ENCODE data around the gene SPTLC2.

The SPTLC2 gene

GRCh38 chr14:77503138-77503537 is 113.3 kb downstream of the SPTLC2 start:
- no peak for DNase-seq (ENCODE audit: low read depth in 2 of 2)

DNA sequence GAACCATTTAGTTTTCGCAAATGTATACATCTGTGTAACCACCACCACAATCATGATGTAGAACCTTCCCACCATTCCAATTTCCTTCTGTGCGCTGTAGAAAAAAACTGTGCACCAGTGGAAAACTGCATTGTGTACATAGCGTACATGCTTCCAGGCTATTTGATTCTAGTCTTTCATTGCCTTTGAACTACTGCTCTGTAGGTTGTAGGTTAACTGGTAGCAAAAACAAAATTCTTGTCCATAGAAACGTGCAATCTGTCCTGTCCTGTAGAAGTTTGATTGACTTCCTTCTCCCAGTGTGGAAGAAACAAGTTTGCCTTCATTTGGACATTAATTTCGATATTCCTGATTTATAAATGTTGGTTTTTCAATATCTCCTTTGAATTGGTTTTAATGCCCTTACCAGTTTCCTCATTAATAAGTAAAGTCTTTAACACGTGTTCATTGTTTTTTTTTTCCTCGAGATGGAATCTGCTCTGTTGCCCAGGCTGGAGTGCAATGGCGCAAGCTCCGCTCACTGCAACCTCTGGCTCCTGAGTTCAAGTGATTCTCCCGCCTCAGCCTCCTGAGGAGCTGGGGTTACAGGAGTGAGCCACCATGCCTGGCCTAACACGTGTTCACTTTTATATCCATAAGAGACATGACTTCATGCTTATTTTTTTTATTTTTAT is 114.2 kb downstream of the SPTLC2 start:
- DNase-seq (ENCODE audit: low read depth in 2 of 2): no peak

- no peak for DNase-seq (ENCODE audit: low read depth in 2 of 2)
Observed at GRCh38 chr14:77498984-77499527, 117.4 kb downstream of the SPTLC2 start.

GRCh38 chr14:77498120-77498979 is 118.1 kb downstream of the SPTLC2 start, which contains the start of gene ISM2:
TSS of gene ISM2 (minus strand) at chr14:77498816. CDS start at chr14:77498793, 23 bp downstream.
- DNase-seq (ENCODE audit: low read depth in 2 of 2): peak; percentile 7 to 37

DNA sequence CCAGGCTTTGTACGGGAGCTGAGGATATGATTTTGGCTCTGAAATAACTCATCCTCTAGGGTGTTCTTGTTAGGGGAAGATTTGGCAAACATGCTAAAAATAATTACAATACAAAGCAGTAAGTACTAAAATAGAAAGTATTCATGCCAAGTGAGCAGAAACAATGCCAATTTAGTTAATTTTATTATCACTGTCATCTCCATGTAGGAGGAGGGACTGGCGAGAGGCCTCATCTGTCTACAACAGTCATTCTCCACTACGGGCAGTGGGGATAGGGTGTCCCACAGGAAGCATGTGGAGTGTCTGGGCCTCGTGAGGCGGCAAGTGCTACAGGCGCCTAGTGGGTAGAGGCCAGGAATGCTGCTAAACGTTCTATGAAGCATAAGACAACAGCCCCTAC is 121.1 kb downstream of the SPTLC2 start:
- no peak for DNase-seq (ENCODE audit: low read depth in 2 of 2)

GRCh38 chr14:77491056-77491455 is 125.4 kb downstream of the SPTLC2 start:
- no peak for DNase-seq (ENCODE audit: low read depth in 2 of 2)

GRCh38 chr14:77490347-77490986 is 126.0 kb downstream of the SPTLC2 start:
- DNase-seq (ENCODE audit: low read depth in 2 of 2): no peak

DNA sequence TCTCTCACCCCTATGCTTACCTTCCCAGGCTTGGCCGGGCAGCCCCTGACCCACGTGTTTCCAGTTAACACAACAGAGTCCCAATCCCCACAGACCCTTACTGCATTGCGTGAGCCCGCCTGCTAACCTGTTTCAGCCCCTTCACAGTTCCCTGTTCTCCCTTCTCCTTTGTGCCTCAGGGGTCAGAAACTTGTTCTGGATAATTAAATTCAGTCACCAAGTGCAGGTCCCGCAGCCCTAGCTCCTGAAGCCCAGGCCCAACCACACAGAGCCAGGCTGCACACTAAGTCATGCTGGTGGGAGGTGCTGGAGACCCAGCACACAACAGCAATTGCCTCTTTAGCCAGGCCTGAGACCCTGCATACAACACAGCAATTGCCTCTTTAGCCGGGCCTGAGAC is 127.4 kb downstream of the SPTLC2 start:
- no peak for DNase-seq (ENCODE audit: low read depth in 2 of 2)

GRCh38 chr14:77488558-77488957 is 127.9 kb downstream of the SPTLC2 start:
- DNase-seq (ENCODE audit: low read depth in 2 of 2): no peak

DNA sequence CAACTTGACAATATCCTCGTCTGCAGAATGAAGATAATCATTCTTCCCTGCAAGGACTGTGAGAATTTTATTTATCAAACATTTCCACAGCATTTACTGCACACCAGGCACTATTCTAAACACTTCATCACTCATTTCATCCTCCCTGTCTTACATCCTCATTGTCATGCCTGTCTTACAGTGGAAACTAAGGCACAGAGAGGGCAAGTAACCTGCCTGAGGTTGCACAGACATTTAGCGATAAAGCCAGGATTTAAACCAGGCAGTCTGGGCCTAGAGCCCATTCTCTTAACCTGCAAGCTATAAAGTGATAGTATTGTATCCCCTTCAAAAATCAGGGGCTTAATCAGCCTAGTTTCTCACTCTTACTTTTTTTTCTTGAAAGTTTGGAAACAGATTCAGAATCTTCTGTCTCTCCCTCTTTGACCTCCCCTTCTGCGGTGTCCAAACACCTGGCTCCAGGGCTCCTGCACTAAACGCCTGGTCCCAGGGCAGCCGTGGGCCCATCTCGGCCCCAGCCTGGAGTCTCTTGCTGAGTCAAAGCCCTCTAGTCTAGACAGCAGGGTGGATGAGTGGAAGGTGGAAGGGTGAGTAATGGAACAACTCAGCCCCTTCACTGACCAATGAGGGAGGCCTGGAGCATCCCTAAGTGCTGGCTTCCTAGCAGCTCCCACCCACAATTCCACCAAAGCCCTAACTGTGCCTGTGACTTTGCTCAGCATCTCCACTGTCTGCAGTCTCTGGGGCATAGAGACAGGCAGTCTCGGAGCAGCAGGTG is 130.3 kb downstream of the SPTLC2 start:
- no peak for DNase-seq (ENCODE audit: low read depth in 2 of 2)

GRCh38 chr14:77485256-77485655 is 131.2 kb downstream of the SPTLC2 start:
- DNase-seq (ENCODE audit: low read depth in 2 of 2): no peak

- no peak for DNase-seq (ENCODE audit: low read depth in 2 of 2)
Observed at GRCh38 chr14:77482422-77482821, 134.0 kb downstream of the SPTLC2 start.

- no peak for DNase-seq (ENCODE audit: low read depth in 2 of 2)
Observed at GRCh38 chr14:77478796-77479195, 137.6 kb downstream of the SPTLC2 start.

DNA sequence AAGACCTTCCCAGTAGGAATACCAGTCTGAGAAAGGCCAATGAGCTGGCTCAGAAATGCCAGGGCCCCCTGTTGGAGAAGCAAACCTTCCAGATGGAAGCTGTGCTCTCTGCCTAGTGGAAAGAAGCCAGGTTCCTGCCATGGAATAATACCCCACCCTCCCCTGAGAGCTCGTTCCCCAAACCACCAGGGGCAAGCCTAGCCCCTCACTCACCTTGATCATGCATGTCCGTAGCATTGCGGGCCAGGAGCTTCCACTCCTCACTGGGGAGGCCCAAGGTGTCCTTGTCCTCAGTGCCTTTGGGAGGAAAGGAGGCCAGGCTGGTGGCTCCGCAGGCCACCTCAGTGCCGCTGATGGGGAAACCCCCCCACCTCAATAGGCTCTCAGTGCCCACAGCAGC is 138.4 kb downstream of the SPTLC2 start:
- DNase-seq (ENCODE audit: low read depth in 2 of 2): no peak

- DNase-seq (ENCODE audit: low read depth in 2 of 2): no peak
Observed at GRCh38 chr14:77475432-77476115, 140.9 kb downstream of the SPTLC2 start.

DNA sequence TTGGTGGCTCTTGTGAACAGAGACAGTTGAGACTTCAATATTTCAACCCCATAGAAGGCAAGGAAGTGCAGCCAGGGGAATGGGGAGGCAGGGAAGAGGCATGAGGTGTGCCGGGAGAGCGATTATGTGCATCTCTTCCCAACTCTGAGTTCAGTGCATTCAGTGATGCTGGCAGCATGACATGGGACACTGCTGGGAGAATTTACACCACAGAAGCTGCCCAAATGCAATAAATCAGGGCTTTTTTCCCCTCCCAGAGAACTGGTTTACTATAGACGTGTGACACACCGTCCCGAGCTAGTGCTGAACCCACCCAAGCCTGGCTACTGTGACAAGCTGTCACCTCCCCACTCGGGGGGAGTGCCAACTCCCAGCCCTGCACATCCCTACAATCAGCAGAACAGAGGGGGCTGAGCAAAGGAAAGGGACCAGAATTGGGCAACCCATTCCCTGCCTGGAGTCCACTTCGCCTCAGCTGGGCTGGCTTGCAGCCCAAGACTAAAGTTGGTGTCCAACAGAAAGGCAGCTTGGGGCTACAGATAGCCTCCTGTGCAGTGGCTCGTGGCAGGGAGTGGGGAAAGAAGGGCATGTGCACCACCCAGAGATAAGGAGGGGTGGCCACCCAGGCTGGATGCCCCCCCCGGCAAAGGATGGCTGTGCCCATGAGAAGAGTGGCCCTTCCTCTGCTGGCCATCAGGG is 141.8 kb downstream of the SPTLC2 start:
- no peak for DNase-seq (ENCODE audit: low read depth in 2 of 2)

DNA sequence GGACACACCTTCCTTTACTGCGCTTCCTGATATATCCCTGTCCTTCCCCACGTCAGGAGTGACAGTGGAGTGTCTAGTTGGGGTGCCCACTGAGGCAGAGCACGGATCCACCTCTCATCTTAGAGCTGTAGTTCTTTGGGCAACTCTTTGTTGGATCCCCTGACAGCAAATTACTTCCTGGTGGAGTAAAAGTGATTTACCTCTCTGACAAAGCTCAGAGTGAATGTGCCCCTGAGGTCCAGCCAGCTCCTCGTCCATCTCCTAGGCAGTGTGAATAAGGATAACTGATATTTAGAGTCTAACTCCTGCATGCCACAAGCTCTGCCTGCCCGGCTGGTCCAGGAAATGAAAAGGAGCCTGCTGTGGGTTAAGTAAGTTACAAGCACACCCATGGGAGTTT is 142.5 kb downstream of the SPTLC2 start:
- DNase-seq (ENCODE audit: low read depth in 2 of 2): no peak

GRCh38 chr14:77470224-77470870 is 146.1 kb downstream of the SPTLC2 start:
- DNase-seq (ENCODE audit: low read depth in 2 of 2): no peak

DNA sequence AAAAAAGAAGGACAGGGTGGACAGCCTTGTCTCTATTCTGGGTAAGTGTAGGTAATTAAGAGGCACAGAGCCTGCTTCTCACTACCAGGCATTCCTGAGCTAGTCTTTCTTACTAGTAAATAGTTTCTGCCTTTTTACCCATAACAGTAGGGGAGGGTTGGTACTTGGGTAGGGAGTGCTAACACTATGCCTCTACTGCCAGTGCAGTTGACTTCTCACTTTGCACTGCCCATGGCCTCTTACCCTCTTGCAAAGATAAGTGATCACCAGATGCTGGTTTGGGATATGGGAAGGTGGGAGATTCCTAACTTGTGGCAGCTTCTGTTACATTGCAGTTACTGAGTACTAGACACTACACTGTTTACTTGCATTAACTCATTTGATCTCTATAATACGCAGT is 146.9 kb downstream of the SPTLC2 start:
- no peak for DNase-seq (ENCODE audit: low read depth in 2 of 2)

GRCh38 chr14:77469067-77469505 is 147.4 kb downstream of the SPTLC2 start:
- no peak for DNase-seq (ENCODE audit: low read depth in 2 of 2)
